Activated naive CD4-positive, alpha-beta T cell treated with anti-CD3 and anti-CD28 coated beads, Interleukin-2, amount 10 ng/mL, durations not matched to agents 7 days and 5 days (primary cell): ENCODE results near the gene ADGRV1.
A peak's percentile ranks its signal among the peaks of the same experiment; 100 is the strongest.

Experiments used
- CTCF ChIA-PET: fragments of 350-600 bp; sonication (Branson Sonifier 250); formaldehyde crosslinking; loops from one replicate; lab custom pipeline; 2021; ENCODE audit warnings: antibody characterized with exemption; lab: Charles Lee
- DNase-seq: peaks from one replicate; pipeline ENCODE4 v3.0.0-alpha.2; 2020
- H3K27ac Mint-ChIP-seq: one replicate; pipeline ENCODE4 v1.8.0; 2021; ENCODE audit warnings: mild to moderate bottlenecking, moderate library complexity, mixed read lengths
- H3K27me3 Mint-ChIP-seq: one replicate; pipeline ENCODE4 v1.8.0; 2021; ENCODE audit warnings: mild to moderate bottlenecking, mixed read lengths
- H3K36me3 Mint-ChIP-seq: one replicate; pipeline ENCODE4 v1.8.0; 2021; ENCODE audit warnings: mixed read lengths
- H3K4me1 Mint-ChIP-seq: one replicate; pipeline ENCODE4 v1.8.0; 2021; ENCODE audit warnings: mixed read lengths
- H3K4me3 Mint-ChIP-seq: one replicate; pipeline ENCODE4 v1.8.0; 2021; ENCODE audit warnings: mild to moderate bottlenecking, moderate library complexity, mixed read lengths
- H3K9me3 Mint-ChIP-seq: one replicate; pipeline ENCODE4 v1.8.0; 2021; ENCODE audit warnings: mixed read lengths

The ADGRV1 gene

GRCh38 chr5:91158011-91158410 is 599.4 kb downstream of the ADGRV1 start:
- H3K36me3 Mint-ChIP-seq, result no peaks in the 10 kb centered on the region
- no peak overlapping the region for H3K27ac Mint-ChIP-seq
- H3K4me1 Mint-ChIP-seq, result peaks cover 16% of the 10 kb centered on the region
- H3K9me3 Mint-ChIP-seq, result no peaks in the 10 kb centered on the region
- no peaks in the 10 kb centered on the region for H3K27me3 Mint-ChIP-seq
- no peak overlapping the region for H3K4me3 Mint-ChIP-seq
- no peak for DNase-seq
- CTCF ChIA-PET, result no interaction called here

GRCh38 chr5:91159647-91160046 is 601.0 kb downstream of the ADGRV1 start:
- Mint-ChIP-seq H3K9me3 (no peaks in the 10 kb centered on the region), H3K4me3 (no peak overlapping the region), H3K27ac (no peak overlapping the region), H3K36me3 (no peaks in the 10 kb centered on the region), H3K27me3 (no peaks in the 10 kb centered on the region), H3K4me1 (peaks cover 20% of the 10 kb centered on the region)
- no peak for DNase-seq
- CTCF ChIA-PET, result interaction anchor here (0.7 kb wide), 1 partner anchor 223 kb away, joined by 3 read pairs; no protein-coding TSS in a partner anchor

- DNase-seq, result no peak
- Mint-ChIP-seq H3K4me3 (no peak overlapping the region), H3K36me3 (no peaks in the 10 kb centered on the region), H3K27me3 (no peaks in the 10 kb centered on the region), H3K4me1 (peaks cover 20% of the 10 kb centered on the region), H3K9me3 (no peaks in the 10 kb centered on the region), H3K27ac (no peak overlapping the region)
- CTCF ChIA-PET, result no interaction called here
Observed at GRCh38 chr5:91160714-91161285, 602.2 kb downstream of the ADGRV1 start.

- Mint-ChIP-seq H3K4me1 (peaks cover 20% of the 10 kb centered on the region), H3K27me3 (no peaks in the 10 kb centered on the region), H3K9me3 (no peaks in the 10 kb centered on the region), H3K27ac (peak overlapping the region; percentile 65), H3K4me3 (no peak overlapping the region), H3K36me3 (no peaks in the 10 kb centered on the region)
- CTCF ChIA-PET, result interaction anchor here (1.3 kb wide), 1 partner anchor 21 kb away, joined by 4 read pairs; no protein-coding TSS in a partner anchor
- DNase-seq, result peak; percentile 64
Observed at GRCh38 chr5:91162534-91163381, 604.2 kb downstream of the ADGRV1 start.

GRCh38 chr5:91164424-91164823 is 605.8 kb downstream of the ADGRV1 start:
- no peaks in the 10 kb centered on the region for H3K27me3 Mint-ChIP-seq

GRCh38 chr5:91166059-91166807 is 607.6 kb downstream of the ADGRV1 start:
- Mint-ChIP-seq H3K4me3 (no peak overlapping the region), H3K4me1 (peaks cover 20% of the 10 kb centered on the region), H3K27ac (no peak overlapping the region), H3K9me3 (no peaks in the 10 kb centered on the region), H3K27me3 (no peaks in the 10 kb centered on the region), H3K36me3 (no peaks in the 10 kb centered on the region)
- DNase-seq, result no peak
- CTCF ChIA-PET, result no interaction called here

More at GRCh38 chr5:91164424-91164823, 605.8 kb downstream of the ADGRV1 start:
- DNase-seq, result no peak
- Mint-ChIP-seq H3K4me1 (peaks cover 20% of the 10 kb centered on the region), H3K4me3 (no peak overlapping the region), H3K9me3 (no peaks in the 10 kb centered on the region), H3K36me3 (no peaks in the 10 kb centered on the region), H3K27ac (no peak overlapping the region)
- CTCF ChIA-PET, result no interaction called here

GRCh38 chr5:91168859-91169258 is 610.3 kb downstream of the ADGRV1 start:
- Mint-ChIP-seq H3K9me3 (no peaks in the 10 kb centered on the region), H3K4me3 (no peak overlapping the region), H3K4me1 (no peaks in the 10 kb centered on the region), H3K36me3 (no peaks in the 10 kb centered on the region), H3K27me3 (no peaks in the 10 kb centered on the region), H3K27ac (no peak overlapping the region)
- DNase-seq, result no peak
- CTCF ChIA-PET, result no interaction called here

- H3K4me3 Mint-ChIP-seq, result no peak overlapping the region
- H3K36me3 Mint-ChIP-seq, result no peaks in the 10 kb centered on the region
- no peaks in the 10 kb centered on the region for H3K27me3 Mint-ChIP-seq
- CTCF ChIA-PET, result no interaction called here
- DNase-seq, result no peak
- no peaks in the 10 kb centered on the region for H3K4me1 Mint-ChIP-seq
- H3K9me3 Mint-ChIP-seq, result no peaks in the 10 kb centered on the region
- no peak overlapping the region for H3K27ac Mint-ChIP-seq
Observed at GRCh38 chr5:91170266-91170665, 611.7 kb downstream of the ADGRV1 start.

GRCh38 chr5:91171322-91171721 is 612.7 kb downstream of the ADGRV1 start:
- H3K27me3 Mint-ChIP-seq, result peaks cover under 1% of the 10 kb centered on the region
- H3K27ac Mint-ChIP-seq, result no peak overlapping the region
- H3K4me3 Mint-ChIP-seq, result no peak overlapping the region
- no peak for DNase-seq
- CTCF ChIA-PET, result no interaction called here
- H3K36me3 Mint-ChIP-seq, result no peaks in the 10 kb centered on the region
- H3K9me3 Mint-ChIP-seq, result no peaks in the 10 kb centered on the region
- no peaks in the 10 kb centered on the region for H3K4me1 Mint-ChIP-seq

- DNase-seq, result no peak
- no peaks in the 10 kb centered on the region for H3K36me3 Mint-ChIP-seq
- no peak overlapping the region for H3K27ac Mint-ChIP-seq
- H3K9me3 Mint-ChIP-seq, result no peaks in the 10 kb centered on the region
- H3K4me3 Mint-ChIP-seq, result no peak overlapping the region
- H3K4me1 Mint-ChIP-seq, result no peaks in the 10 kb centered on the region
- CTCF ChIA-PET, result no interaction called here
- peaks cover 13% of the 10 kb centered on the region for H3K27me3 Mint-ChIP-seq
Observed at GRCh38 chr5:91174396-91174795, 615.8 kb downstream of the ADGRV1 start.

GRCh38 chr5:91175708-91176107 is 617.1 kb downstream of the ADGRV1 start:
- Mint-ChIP-seq H3K9me3 (no peaks in the 10 kb centered on the region), H3K27ac (no peak overlapping the region), H3K27me3 (peaks cover 13% of the 10 kb centered on the region), H3K36me3 (no peaks in the 10 kb centered on the region), H3K4me1 (no peaks in the 10 kb centered on the region), H3K4me3 (no peak overlapping the region)
- no peak for DNase-seq
- CTCF ChIA-PET, result no interaction called here

- CTCF ChIA-PET, result no interaction called here
- Mint-ChIP-seq H3K4me1 (no peaks in the 10 kb centered on the region), H3K36me3 (no peaks in the 10 kb centered on the region), H3K9me3 (no peaks in the 10 kb centered on the region), H3K4me3 (no peak overlapping the region), H3K27me3 (peaks cover 16% of the 10 kb centered on the region), H3K27ac (no peak overlapping the region)
- DNase-seq, result no peak
Observed at GRCh38 chr5:91176288-91177016, 617.9 kb downstream of the ADGRV1 start.

GRCh38 chr5:91177085-91177484 is 618.5 kb downstream of the ADGRV1 start:
- Mint-ChIP-seq H3K27me3 (peaks cover 17% of the 10 kb centered on the region), H3K36me3 (no peaks in the 10 kb centered on the region), H3K9me3 (no peaks in the 10 kb centered on the region), H3K27ac (no peak overlapping the region), H3K4me3 (no peak overlapping the region), H3K4me1 (no peaks in the 10 kb centered on the region)
- CTCF ChIA-PET, result no interaction called here
- DNase-seq, result no peak

- no peak for DNase-seq
- no peaks in the 10 kb centered on the region for H3K36me3 Mint-ChIP-seq
- no peak overlapping the region for H3K4me3 Mint-ChIP-seq
- H3K9me3 Mint-ChIP-seq, result no peaks in the 10 kb centered on the region
- H3K27ac Mint-ChIP-seq, result no peak overlapping the region
- H3K27me3 Mint-ChIP-seq, result peaks cover 17% of the 10 kb centered on the region
- peaks cover 4% of the 10 kb centered on the region for H3K4me1 Mint-ChIP-seq
- CTCF ChIA-PET, result interaction anchor here (0.8 kb wide), 1 partner anchor 10 kb away, joined by 3 read pairs; no protein-coding TSS in a partner anchor
Observed at GRCh38 chr5:91177639-91178038, 619.0 kb downstream of the ADGRV1 start.
